Fibroblast of skin of back (primary cell): Measurements from ENCODE around the gene EIF5AL1.
"Not testable (repeated sequence)": the region's sequence is repeated elsewhere in the genome, so short reads cannot be mapped to it uniquely, and the experiment has no call there.

Experiments
- DNase-seq: peaks from one replicate; pipeline ENCODE4 v3.0.0-alpha.2; 2013

EIF5AL1 gene

DNA sequence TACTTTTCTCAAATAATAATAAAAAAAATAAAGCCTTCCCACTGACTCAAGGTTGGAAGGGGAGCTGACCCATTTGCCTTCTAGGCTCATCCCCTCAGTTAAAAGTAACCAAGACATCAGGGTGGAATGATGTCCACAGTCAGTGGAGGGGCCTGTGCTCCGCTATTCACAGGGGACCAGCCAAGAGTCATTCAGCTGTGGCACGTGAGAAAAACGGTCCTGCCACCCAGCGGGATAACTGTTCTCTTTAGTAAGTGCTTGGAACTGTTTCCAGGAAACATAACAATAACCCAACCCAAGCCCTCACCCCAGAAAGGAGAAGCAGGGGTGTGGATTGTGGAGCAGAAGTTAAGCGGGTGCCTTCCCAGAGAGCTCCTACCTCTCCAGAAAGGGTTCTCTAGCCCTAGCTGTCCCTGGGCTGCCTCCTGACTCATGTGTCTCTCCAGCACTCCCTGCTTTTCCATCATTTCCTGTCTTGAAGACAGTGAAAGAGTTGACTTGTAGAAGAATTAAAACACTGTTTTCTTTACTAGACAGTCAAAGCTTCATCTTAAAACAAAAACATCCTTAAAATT lies 2.3 kb upstream of the EIF5AL1 start:
- DNase-seq: not testable (repeated sequence)

- not testable (repeated sequence) for DNase-seq
Observed at GRCh38 chr10:79516532-79517205, 4.3 kb downstream of the EIF5AL1 start.

GRCh38 chr10:79517567-79517966 lies 5.2 kb downstream of the EIF5AL1 start:
- not testable (repeated sequence) for DNase-seq

- not testable (repeated sequence) for DNase-seq
Observed at GRCh38 chr10:79521751-79522150, 9.4 kb downstream of the EIF5AL1 start.

- DNase-seq: not testable (repeated sequence)
Observed at GRCh38 chr10:79522464-79522863, 10.1 kb downstream of the EIF5AL1 start.

DNA sequence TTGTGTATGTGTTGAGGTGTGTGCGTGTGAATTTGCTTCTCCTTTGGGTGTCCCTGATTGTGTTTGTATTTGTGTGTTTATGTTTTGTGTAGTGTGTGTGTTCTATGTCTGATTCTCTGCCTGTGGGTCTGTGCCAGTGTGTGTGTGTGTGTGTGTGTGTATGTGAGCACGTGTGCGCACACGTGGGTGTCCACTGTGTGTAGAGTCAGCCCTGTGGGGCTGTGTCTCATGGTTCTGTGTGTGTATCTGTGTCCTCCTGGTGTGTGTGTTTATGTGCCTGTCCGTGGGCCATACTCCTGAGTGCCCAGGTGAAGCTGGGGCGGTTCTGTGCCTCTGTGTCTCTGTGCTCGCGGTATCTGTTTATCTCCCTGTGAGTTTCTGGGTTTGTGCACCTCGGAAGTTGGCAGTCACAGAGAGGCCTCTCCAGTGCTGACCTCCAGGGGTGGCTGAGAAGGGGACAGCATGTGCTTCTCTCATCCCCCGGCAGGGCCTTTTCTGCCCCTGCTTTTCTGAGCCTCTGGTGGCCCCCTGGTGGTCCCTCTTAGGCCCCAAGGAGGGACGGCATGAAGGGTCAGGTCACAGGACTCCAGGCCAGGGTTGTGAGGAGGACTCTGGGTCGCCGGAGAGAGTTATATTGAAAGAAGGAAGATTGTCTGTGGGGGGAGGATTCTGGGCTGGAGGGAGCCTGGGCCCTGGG lies 11.0 kb downstream of the EIF5AL1 start:
- not testable (repeated sequence) for DNase-seq

- not testable (repeated sequence) for DNase-seq
Observed at GRCh38 chr10:79525049-79525710, 12.8 kb downstream of the EIF5AL1 start.

DNA sequence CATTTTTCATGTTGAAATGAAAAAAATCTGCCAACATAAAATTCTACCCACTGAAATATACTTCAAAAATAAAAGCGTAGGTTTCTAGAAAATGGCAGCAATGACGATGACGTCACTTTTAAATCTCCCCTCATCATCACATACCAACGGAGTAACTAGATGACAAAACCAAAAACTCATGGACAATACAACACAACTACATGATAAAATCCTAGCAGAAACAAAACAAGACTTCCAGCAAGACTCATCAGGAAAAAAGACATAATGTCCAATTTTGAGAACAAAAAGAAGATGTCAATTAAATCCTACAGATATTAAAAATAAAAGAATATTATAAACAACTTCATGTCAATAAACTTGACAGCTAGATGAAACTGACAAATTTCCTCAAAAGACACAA lies 15.9 kb downstream of the EIF5AL1 start:
- DNase-seq: not testable (repeated sequence)

DNA sequence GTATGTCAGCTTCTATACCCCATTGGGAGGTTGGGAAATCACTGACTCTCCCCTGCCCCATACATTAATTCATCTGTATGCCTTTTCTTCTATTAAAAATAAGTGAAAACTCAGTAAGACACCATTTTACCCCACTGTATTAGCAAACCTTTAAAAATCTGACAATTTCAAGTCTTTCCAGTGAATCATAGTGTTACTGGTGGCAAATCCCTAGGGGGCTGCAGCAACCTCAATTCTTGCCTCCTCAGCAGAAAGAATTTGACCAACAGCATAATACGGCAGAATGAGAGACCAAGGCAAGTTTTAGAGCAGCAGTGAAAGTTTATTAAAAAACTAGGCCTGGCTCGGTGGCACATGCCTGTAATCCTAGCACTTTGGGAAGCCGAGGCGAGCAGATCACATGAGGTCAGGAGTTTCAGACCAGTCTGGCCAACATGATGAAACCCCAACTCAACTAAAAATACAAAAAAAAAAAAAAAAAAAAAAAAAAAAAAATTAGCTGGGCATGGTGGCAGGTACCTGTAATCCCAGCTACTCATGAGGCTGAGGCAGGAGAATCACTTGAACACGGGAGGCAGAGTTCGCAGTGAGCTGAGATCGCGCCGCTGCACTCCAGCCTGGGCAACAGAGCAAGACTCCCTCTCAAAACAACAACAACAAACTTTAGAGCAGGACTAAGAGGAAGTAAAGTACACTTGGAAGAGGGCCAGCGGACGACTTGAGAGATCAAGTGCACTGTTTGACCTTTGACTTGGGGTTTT lies 21.0 kb downstream of the EIF5AL1 start:
- DNase-seq: peak; percentile 66

DNA sequence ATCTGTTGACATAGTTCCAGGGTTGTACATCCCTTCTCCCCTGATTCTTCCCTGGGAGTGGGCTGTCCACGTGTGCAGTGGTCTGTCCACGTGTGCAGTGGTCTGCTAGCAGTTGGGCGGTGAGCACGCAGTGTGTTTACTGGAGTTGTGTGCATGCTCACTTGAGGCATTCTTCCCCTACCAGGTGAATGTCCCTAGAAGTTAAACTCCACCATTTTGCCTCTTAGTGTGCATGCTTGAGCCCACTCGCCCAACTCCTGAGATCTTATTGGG lies 21.5 kb downstream of the EIF5AL1 start:
- not testable (repeated sequence) for DNase-seq

GRCh38 chr10:79538311-79538710 lies 26.0 kb downstream of the EIF5AL1 start:
- DNase-seq: not testable (repeated sequence)

DNA sequence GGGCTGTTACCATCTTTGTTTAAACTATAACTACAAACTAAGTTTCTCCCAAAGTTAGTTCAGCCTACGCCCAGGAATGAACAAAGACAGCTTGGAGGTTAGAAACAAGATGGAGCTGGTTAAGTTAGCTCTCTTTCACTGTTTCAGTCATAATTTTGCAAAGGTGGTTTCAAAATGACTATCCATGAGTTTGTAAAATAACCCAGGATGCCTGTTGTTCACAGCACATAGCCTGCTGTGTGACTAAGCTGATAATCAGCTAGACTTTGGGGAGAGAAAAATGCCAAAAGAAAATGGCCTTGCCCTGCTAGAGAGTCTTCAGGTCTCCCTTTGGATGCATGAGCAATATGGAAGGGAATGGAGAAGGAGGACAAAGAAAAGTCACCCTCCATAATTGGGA lies 28.6 kb downstream of the EIF5AL1 start:
- DNase-seq: peak; percentile 25

DNA sequence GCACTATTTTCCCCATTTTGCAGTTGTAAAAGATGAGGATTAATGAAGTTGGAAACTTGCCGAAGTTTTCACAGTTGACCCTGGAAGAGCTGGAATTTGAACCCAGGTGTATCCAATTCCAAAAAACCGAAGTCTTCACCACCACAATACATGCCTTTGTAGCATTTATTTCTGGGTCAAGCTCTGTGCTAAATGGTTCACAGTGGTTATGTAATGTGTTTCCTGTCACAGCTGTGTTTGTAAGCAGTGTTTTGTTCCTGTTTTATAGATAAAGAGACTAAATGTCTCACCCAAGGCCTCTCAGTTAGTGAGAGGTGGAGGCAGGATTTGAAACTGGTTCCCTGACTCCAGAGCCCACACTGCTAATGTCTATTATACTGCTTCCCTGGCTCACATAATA lies 30.3 kb downstream of the EIF5AL1 start:
- no peak for DNase-seq

- not testable (repeated sequence) for DNase-seq
Observed at GRCh38 chr10:79544408-79544807, 32.1 kb downstream of the EIF5AL1 start.

- DNase-seq: not testable (repeated sequence)
Observed at GRCh38 chr10:79544926-79545659, 32.8 kb downstream of the EIF5AL1 start.

- not testable (repeated sequence) for DNase-seq
Observed at GRCh38 chr10:79547128-79547527, 34.8 kb downstream of the EIF5AL1 start.

- DNase-seq: no peak
Observed at GRCh38 chr10:79547973-79548372, 35.6 kb downstream of the EIF5AL1 start.

DNA sequence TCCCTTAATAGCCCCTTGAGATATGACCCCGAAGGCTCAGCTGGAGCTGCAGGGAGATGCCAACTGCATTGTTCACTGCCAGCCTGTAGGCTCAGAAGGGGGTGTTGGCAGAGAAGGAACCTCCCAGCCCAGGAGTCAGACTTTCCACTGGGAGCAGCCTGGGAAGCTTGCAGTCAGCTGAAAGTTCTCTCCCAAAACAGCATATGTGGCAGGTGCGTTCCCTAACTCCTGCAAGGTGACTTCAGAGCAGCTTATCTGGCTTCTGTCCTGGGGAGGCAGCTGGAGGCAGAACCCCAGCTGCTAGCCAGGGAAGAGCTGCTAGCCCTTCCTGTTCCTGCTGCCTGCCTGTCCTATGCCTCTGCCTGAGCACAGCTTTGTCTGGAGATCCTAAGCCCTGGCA lies 39.8 kb downstream of the EIF5AL1 start:
- no peak for DNase-seq

GRCh38 chr10:79555354-79556309 lies 43.3 kb downstream of the EIF5AL1 start:
- no peak for DNase-seq

- not testable (repeated sequence) for DNase-seq
Observed at GRCh38 chr10:79556961-79557360, 44.6 kb downstream of the EIF5AL1 start.

DNA sequence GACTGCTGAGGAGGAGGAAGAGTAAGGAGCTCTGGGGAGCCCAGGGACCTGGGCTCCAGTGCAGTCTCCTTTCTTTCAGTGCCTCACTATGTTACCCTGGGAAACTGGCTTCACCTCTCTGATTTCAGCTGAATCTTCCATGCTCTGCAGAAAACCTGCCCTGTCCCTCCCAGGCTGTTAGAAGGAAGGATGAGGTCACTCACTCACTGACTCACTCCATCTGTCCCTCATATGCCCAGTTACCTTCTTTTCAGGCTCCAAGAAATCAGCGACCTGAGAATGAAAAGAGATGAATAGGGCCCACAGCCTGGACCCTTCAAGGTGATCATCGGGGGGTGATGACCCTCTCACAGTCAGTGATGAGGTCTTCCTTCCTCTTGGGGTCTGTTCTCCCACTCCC lies 47.4 kb downstream of the EIF5AL1 start:
- peak; percentile 54 for DNase-seq
